K562 (cell line): ENCODE results near the gene TBC1D2. TPM values are rescaled to one million over a fixed set of nuclear protein-coding genes. Genes with fewer than 3 reads are reported as not detected.

Source experiments
- BRCA1 ChIP-seq, 2 experiments: fragments of 450-650 bp in 1 of 2; sonication (generic) in 1 of 2; formaldehyde crosslinking in 1 of 2; IDR thresholded peaks; 2 replicates each; pipeline versions ENCODE4 v1.5.0 to v1.6.1; 2017 to 2020; ENCODE audit warnings: mild to moderate bottlenecking in 1 of 2, missing genetic modification reagents in 1 of 2
- L3MBTL2 ChIP-seq: fragments of 450-650 bp; IDR thresholded peaks from 2 replicates; pipeline ENCODE4 v1.6.1; 2016; ENCODE audit warnings: mild to moderate bottlenecking, moderate library complexity
- LARP7 ChIP-seq: fragments of 450-650 bp; IDR thresholded peaks from 2 replicates; pipeline ENCODE4 v1.6.1; 2016
- MCM3 ChIP-seq: fragments of 450-650 bp; IDR thresholded peaks from 2 replicates; pipeline ENCODE4 v1.6.1; 2016
- NFIX ChIP-seq: fragments of 250-450 bp; sonication (Bioruptor Pico); IDR thresholded peaks from 2 replicates; pipeline ENCODE4 v1.4.0; 2020; ENCODE audit warnings: low read depth, mild to moderate bottlenecking, moderate library complexity
- TEAD1 ChIP-seq, 2 experiments: fragments of 450-650 bp in 1 of 2; sonication (generic) in 1 of 2; formaldehyde crosslinking; IDR thresholded peaks; 2 replicates each; pipeline versions ENCODE4 v1.4.0 to v1.8.0; 2020 to 2022; ENCODE audit warnings: mild to moderate bottlenecking in 2 of 2, missing genetic modification reagents in 1 of 2
- polyA plus RNA-seq, 8 experiments: library from polyadenylated mRNA; depleted of rRNA in 4 of 8; stranded (reverse) in 5 of 8; unstranded in 3 of 8; fragments of >200 nt; fragmentation: Nextera tagmentation in 2 of 8; fragmentation: Illumina TruSeq in 1 of 8; extraction: Ambion mirVana in 2 of 8; extraction: Trizol in 1 of 8; gene quantifications; 2 replicates each; pipeline versions ENCODE4 v1.2.1 to v1.2.3, GENCODE V29; 2011 to 2014; ENCODE audit warnings: inconsistent platforms in 1 of 8, missing spikeins in 1 of 8
- total RNA-seq, 7 experiments: library from RNA; depleted of rRNA in 6 of 7; stranded (reverse); fragments of >200 nt in 6 of 7; fragmentation: Illumina TruSeq in 2 of 7; extraction: Trizol in 2 of 7; gene quantifications; 2 replicates each; pipeline versions ENCODE4 v1.2.1 to v1.2.3, GENCODE V29; 2011 to 2021; ENCODE audit warnings: low replicate concordance in 1 of 7
- TF ChIP-seq, protein P1 (sequence below): fragments of 450-650 bp; formaldehyde crosslinking; IDR thresholded peaks from 2 replicates; pipeline ENCODE4 v1.4.0; 2020; ENCODE audit warnings: mild to moderate bottlenecking, mixed read lengths
- TF ChIP-seq, protein P2 (sequence below): sonication (generic); formaldehyde crosslinking; IDR thresholded peaks from 2 replicates; pipeline ENCODE4 v1.8.0; 2022; ENCODE audit warnings: mild to moderate bottlenecking, missing genetic modification reagents
- TF ChIP-seq, protein P3 (sequence below), 2 experiments: fragments of 450-650 bp; formaldehyde crosslinking in 1 of 2; IDR thresholded peaks; 2 replicates each; pipeline versions ENCODE4 v1.4.0 to v1.6.1; 2014 to 2020; ENCODE audit warnings: mild to moderate bottlenecking in 2 of 2, borderline replicate concordance in 1 of 2, low read depth in 1 of 2

The TBC1D2 gene
- total and polyA plus RNA-seq, 9 of the 15 experiments (the other 6 are each of a cell fraction or from before 2014, with no cell fraction given), result 0.10 to 7.0 (median 2.5) TPM

DNA sequence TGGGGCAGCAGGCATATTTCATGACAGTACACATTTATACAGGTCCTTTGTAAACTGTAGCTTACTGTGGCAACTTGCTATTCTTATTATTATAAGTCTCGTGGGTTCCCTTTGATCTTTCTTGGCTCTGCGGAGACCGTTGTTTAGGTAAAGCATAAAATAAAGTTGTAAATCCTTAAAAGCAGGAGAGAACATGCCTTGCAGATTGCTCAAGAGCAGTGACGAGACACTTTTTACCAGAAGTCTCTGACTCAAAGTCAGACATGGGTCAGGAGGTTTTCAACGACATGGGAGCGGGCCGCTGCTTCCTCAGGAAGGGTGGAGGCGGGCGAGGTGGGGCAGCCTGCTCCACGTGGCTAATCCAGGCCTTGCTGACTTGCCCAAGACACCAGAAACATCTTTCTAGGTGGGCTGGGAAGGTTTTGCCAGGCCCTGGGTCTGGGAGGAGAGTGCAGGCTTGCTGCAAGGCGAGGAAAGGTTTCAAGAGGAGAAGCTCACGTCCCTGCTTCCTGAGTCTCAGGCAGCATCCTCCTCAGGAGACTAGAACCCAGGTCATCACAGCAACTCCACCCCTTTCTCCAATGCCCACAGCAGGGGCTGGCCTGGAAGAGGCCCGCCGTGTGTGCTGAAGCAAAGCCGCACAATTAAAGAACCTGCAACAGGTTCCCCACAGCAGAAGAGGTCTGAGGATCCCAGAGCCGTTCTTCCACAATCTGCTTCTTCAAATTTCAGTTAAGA is 6.5 kb downstream of the TBC1D2 start (continued):
- TF ChIP-seq BRCA1 (IDR thresholded peaks at IDR 0.05) (no peak), BRCA1 (CRISPR knock-in tag; IDR thresholded peaks at IDR 0.05) (no peak), LARP7 (no peak), L3MBTL2 (peak; percentile 87), NFIX (CRISPR knock-in tag) (no peak), TEAD1 (CRISPR knock-in tag; IDR thresholded peaks at IDR 0.05) (0 out of 4 replicates have a peak, but pooled peaks of 1 of the 2 experiments have one; percentile 40), MCM3 (no peak)
- TF ChIP-seq, protein P1, sequence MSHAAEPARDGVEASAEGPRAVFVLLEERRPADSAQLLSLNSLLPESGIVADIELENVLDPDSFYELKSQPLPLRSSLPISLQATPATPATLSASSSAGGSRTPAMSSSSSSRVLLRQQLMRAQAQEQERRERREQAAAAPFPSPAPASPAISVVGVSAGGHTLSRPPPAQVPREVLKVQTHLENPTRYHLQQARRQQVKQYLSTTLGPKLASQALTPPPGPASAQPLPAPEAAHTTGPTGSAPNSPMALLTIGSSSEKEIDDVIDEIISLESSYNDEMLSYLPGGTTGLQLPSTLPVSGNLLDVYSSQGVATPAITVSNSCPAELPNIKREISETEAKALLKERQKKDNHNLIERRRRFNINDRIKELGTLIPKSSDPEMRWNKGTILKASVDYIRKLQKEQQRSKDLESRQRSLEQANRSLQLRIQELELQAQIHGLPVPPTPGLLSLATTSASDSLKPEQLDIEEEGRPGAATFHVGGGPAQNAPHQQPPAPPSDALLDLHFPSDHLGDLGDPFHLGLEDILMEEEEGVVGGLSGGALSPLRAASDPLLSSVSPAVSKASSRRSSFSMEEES (CRISPR knock-in tag), result no peak
- TF ChIP-seq, protein P2, sequence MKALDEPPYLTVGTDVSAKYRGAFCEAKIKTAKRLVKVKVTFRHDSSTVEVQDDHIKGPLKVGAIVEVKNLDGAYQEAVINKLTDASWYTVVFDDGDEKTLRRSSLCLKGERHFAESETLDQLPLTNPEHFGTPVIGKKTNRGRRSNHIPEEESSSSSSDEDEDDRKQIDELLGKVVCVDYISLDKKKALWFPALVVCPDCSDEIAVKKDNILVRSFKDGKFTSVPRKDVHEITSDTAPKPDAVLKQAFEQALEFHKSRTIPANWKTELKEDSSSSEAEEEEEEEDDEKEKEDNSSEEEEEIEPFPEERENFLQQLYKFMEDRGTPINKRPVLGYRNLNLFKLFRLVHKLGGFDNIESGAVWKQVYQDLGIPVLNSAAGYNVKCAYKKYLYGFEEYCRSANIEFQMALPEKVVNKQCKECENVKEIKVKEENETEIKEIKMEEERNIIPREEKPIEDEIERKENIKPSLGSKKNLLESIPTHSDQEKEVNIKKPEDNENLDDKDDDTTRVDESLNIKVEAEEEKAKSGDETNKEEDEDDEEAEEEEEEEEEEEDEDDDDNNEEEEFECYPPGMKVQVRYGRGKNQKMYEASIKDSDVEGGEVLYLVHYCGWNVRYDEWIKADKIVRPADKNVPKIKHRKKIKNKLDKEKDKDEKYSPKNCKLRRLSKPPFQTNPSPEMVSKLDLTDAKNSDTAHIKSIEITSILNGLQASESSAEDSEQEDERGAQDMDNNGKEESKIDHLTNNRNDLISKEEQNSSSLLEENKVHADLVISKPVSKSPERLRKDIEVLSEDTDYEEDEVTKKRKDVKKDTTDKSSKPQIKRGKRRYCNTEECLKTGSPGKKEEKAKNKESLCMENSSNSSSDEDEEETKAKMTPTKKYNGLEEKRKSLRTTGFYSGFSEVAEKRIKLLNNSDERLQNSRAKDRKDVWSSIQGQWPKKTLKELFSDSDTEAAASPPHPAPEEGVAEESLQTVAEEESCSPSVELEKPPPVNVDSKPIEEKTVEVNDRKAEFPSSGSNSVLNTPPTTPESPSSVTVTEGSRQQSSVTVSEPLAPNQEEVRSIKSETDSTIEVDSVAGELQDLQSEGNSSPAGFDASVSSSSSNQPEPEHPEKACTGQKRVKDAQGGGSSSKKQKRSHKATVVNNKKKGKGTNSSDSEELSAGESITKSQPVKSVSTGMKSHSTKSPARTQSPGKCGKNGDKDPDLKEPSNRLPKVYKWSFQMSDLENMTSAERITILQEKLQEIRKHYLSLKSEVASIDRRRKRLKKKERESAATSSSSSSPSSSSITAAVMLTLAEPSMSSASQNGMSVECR (CRISPR knock-in tag), result no peak
- TF ChIP-seq, protein P3, sequence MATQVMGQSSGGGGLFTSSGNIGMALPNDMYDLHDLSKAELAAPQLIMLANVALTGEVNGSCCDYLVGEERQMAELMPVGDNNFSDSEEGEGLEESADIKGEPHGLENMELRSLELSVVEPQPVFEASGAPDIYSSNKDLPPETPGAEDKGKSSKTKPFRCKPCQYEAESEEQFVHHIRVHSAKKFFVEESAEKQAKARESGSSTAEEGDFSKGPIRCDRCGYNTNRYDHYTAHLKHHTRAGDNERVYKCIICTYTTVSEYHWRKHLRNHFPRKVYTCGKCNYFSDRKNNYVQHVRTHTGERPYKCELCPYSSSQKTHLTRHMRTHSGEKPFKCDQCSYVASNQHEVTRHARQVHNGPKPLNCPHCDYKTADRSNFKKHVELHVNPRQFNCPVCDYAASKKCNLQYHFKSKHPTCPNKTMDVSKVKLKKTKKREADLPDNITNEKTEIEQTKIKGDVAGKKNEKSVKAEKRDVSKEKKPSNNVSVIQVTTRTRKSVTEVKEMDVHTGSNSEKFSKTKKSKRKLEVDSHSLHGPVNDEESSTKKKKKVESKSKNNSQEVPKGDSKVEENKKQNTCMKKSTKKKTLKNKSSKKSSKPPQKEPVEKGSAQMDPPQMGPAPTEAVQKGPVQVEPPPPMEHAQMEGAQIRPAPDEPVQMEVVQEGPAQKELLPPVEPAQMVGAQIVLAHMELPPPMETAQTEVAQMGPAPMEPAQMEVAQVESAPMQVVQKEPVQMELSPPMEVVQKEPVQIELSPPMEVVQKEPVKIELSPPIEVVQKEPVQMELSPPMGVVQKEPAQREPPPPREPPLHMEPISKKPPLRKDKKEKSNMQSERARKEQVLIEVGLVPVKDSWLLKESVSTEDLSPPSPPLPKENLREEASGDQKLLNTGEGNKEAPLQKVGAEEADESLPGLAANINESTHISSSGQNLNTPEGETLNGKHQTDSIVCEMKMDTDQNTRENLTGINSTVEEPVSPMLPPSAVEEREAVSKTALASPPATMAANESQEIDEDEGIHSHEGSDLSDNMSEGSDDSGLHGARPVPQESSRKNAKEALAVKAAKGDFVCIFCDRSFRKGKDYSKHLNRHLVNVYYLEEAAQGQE (IDR thresholded peaks at IDR 0.05; ENCODE audit: borderline replicate concordance), result no peak
- TF ChIP-seq, protein P3 (CRISPR knock-in tag; IDR thresholded peaks at IDR 0.05; ENCODE audit: low read depth), result 0 out of 2 replicates have a peak, but pooled peaks have one; percentile 34
